Activated T-cell treated with anti-CD3 and anti-CD28 coated beads, Interleukin-2, amount 50 U/mL, for 72 hours (primary cell): Measurements from ENCODE around the gene TRMT13. TPM values are rescaled to one million over a fixed set of nuclear protein-coding genes. Genes with fewer than 3 reads are reported as not detected.

ENCODE experiments used
- ATAC-seq, 2 donors: fragments of 150-1000 bp; cut with Tn5 transposase; replicated peaks in 1 of 2; 2 replicates each; pipeline ENCODE4 v1.10.0; 2021; ENCODE audit warnings: moderate library complexity in 2 of 2, mild to moderate bottlenecking in 1 of 2
- DNase-seq, 2 donors: peaks; one replicate each; pipeline ENCODE4 v3.0.0; 2021 to 2022; ENCODE audit warnings: mixed read lengths in 1 of 2
- H3K27ac Mint-ChIP-seq: one replicate; pipeline ENCODE4 v1.8.0; 2022; ENCODE audit warnings: mild to moderate bottlenecking, moderate library complexity, mixed read lengths
- H3K27me3 Mint-ChIP-seq: one replicate; pipeline ENCODE4 v1.8.0; 2022; ENCODE audit warnings: low read depth, mixed read lengths
- H3K36me3 Mint-ChIP-seq, 2 donors: one replicate each; pipeline ENCODE4 v1.8.0; 2022; ENCODE audit warnings: mixed read lengths in 2 of 2, mild to moderate bottlenecking in 1 of 2; ENCODE audit not compliant: insufficient read depth in 2 of 2
- H3K4me1 Mint-ChIP-seq: one replicate; pipeline ENCODE4 v1.8.0; 2022; ENCODE audit warnings: low read depth, mixed read lengths
- H3K4me3 Mint-ChIP-seq, 2 donors: one replicate each; pipeline ENCODE4 v1.8.0; 2022; ENCODE audit warnings: mild to moderate bottlenecking in 2 of 2, mixed read lengths in 2 of 2, moderate library complexity in 2 of 2
- H3K9me3 Mint-ChIP-seq, 2 donors: one replicate each; pipeline ENCODE4 v1.8.0; 2022; ENCODE audit warnings: mixed read lengths in 2 of 2
- total RNA-seq, 2 donors: library from RNA; stranded (reverse); gene quantifications; one replicate each; pipeline ENCODE4 v1.2.3, GENCODE V29; 2022

The TRMT13 gene, protein sequence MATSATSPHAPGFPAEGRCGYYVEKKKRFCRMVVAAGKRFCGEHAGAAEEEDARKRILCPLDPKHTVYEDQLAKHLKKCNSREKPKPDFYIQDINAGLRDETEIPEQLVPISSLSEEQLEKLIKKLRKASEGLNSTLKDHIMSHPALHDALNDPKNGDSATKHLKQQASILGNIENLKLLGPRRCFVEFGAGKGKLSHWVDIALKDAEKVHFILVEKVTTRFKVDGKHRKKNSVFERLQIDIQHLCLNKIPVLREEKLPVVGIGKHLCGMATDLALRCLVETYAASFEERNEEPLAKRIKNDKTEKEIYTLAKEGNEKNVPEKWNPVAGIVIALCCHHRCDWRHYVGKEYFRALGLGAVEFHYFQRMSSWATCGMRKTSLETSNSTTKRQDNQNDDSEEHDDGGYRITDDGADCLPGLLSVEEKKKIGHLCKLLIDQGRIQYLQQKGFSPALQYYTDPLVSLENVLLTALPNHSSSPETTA
- 10 to 100 TPM; 19.9 to 24.4 TPM for total RNA-seq

DNA sequence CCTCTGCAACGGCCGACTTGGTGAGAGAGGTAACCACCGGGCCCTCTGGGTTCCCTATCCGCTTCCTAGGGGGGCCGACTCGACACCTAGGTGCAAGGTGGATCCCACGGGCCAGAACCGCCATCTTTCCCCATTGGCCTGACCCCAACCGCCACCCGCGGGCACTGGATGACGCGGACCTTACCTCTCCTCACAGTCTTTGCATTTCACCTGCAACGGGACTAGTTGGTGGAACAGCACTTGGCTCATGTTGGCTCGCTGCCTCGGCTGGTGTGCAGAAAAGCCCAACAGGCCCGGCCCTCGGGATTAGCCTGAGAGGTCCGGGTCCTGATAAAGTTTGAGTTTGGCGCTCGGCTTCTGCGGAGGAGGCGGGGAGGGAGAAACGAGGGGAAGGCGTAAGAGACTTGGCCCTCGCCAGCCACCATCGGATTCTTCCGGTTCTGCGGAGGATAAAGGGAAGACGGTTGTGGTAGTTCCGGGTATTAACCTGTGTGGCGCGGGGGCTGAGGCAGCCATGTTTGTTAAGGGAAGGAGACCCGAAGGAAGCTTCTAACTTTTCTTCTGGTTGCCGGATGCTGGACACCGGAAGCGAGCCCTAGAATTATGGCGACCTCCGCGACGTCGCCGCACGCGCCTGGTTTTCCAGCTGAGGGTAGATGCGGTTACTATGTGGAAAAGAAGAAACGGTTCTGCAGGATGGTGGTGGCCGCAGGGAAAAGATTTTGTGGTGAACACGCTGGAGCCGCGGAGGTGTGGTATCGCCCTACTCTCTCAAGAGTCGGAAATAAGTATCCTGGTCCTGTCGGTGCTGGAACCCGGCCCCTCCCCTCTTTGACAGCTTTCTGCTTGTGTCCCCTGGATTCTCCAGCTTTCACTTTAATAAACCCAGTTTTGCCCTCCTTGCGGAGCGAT lies at the start of gene TRMT13, which contains the start of gene SASS6:
Gene TRMT13, plus strand, starts transcription at position 598 of the 912 bp plus-strand sequence. Its CDS starts 6 bp downstream, at position 604.
Gene SASS6, minus strand, starts transcription at position 365 of the 912 bp plus-strand sequence. Its CDS starts 116 bp downstream, at position 249.
- Mint-ChIP-seq H3K36me3 (peaks cover 4 to 9% of the 10 kb centered on the region in 2 donors), H3K27ac (peak within 1 kb of the TSS; percentile 96), H3K9me3 (no peaks in the 10 kb centered on the region), H3K4me3 (peak within 1 kb of the TSS; percentile 98 to 99), H3K27me3 (no peaks in the 10 kb centered on the region), H3K4me1 (peaks cover 50% of the 10 kb centered on the region)
- ATAC-seq: peak; percentile 95
- DNase-seq: peak; percentile 93 to 96

DNA sequence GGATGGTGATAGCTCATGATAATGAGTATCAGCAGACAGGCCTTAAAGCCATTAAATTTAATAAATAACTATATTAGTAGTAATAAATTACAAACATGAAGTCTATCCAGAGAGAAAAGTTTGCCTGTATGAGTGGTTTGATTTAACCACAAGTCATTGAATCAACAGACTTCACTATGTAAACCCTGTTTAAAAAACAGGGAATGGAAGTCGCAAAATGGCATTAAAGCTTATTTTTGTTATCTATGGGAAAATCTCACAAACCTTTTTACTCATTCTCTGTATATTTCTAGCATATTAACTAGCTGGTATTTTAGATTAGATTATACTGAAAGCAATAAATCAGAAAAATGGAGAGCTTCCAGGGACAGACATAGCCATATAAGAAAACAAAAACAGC lies 45.6 kb upstream of the TRMT13 start:
- no peak for DNase-seq
- H3K36me3 Mint-ChIP-seq: peaks cover 2 to 17% of the 10 kb centered on the region in 2 donors
- no peak for ATAC-seq
- no peak overlapping the region for H3K4me3 Mint-ChIP-seq
- H3K9me3 Mint-ChIP-seq: no peaks in the 10 kb centered on the region
- no peaks in the 10 kb centered on the region for H3K27me3 Mint-ChIP-seq
- H3K27ac Mint-ChIP-seq: no peak overlapping the region
- H3K4me1 Mint-ChIP-seq: no peaks in the 10 kb centered on the region

DNA sequence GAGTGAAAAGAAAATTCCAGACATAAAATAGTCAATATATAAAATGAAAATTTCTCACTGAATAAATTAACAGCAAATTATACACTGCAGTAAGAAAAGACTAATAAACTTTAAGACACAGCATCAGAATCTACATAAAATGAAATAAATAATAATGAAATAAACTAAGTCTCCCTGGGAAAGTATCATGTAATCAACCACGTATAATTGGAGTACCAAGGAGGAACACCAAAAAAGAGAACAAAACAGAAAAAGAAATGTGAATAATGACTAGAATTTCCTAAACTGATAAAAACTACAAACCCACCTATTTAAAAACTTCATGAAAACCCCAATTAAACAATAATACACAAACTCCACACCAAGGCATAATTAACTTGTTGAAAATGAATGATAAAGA lies 43.9 kb upstream of the TRMT13 start:
- peaks cover 2 to 14% of the 10 kb centered on the region in 2 donors for H3K36me3 Mint-ChIP-seq
- no peak for ATAC-seq
- no peaks in the 10 kb centered on the region for H3K27me3 Mint-ChIP-seq
- H3K4me1 Mint-ChIP-seq: no peaks in the 10 kb centered on the region
- no peak for DNase-seq
- peak overlapping the region; percentile 92 for H3K27ac Mint-ChIP-seq
- no peak overlapping the region for H3K4me3 Mint-ChIP-seq
- H3K9me3 Mint-ChIP-seq: no peaks in the 10 kb centered on the region

DNA sequence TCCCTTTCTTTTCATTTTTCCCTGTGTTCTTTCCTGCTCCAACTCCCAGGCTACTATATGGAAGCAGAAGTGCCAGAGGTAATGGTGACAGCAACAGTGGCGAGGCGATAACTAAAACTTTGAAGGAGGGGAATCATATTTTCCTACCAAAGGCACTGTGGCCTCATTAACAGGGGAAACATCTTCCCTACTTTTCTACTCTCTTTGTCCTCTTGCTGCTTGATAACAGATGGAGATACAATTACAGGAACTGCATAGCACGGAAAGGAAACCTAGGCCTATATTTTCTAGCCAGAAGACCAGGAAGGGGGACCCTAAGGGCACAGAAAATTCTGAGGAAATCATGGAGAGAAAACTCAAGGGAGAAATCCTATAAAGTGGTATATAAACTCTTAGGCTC lies 42.5 kb upstream of the TRMT13 start:
- Mint-ChIP-seq H3K27ac (no peak overlapping the region), H3K9me3 (no peaks in the 10 kb centered on the region), H3K4me3 (no peak overlapping the region), H3K4me1 (no peaks in the 10 kb centered on the region), H3K36me3 (peaks cover 2 to 14% of the 10 kb centered on the region in 2 donors), H3K27me3 (no peaks in the 10 kb centered on the region)
- DNase-seq (no peak), ATAC-seq (no peak)

DNA sequence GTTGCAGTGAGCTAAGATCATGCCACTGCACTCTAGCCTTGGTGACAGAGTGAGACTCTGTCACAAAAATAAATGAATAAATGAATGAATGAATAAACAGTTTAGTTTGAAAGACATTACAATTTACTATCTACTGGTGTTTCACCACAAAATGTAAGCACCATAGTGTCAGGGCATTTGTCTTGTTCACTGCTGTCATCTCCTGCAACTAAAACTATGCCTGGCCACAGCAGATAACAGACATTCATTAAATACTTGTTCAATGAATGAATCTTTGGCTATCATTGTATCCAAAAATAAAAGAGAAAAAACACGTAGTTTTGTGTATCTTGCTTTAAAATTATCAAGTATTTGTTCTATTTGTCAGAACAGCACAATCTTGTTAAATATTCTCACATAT lies 32.8 kb upstream of the TRMT13 start:
- H3K27me3 Mint-ChIP-seq: no peaks in the 10 kb centered on the region
- H3K36me3 Mint-ChIP-seq: peaks cover 2 to 37% of the 10 kb centered on the region in 2 donors
- DNase-seq (no peak), ATAC-seq (no peak)
- no peaks in the 10 kb centered on the region for H3K9me3 Mint-ChIP-seq
- no peak overlapping the region for H3K4me3 Mint-ChIP-seq
- H3K27ac Mint-ChIP-seq: no peak overlapping the region
- H3K4me1 Mint-ChIP-seq: no peaks in the 10 kb centered on the region

DNA sequence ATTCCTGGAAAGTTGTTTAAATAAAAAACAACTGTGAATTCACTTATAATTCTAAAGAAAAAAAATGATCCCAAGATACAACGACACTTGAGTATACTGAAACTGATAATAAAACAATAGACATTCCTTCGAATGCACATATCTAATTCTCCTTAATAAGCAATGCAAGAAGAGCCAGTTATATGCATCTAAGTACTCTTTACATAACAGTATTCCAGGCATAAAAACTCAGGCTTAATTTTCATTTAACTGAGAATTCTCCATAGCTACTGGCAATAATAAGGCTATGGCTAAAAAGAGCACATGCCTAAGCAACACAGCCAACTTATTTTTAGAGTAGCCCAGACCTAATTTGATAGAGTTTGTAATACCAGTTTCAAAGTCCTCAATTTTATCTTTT lies 31.4 kb upstream of the TRMT13 start:
- Mint-ChIP-seq H3K9me3 (no peaks in the 10 kb centered on the region), H3K36me3 (peaks cover 2 to 41% of the 10 kb centered on the region in 2 donors), H3K27ac (no peak overlapping the region), H3K27me3 (no peaks in the 10 kb centered on the region), H3K4me1 (no peaks in the 10 kb centered on the region), H3K4me3 (no peak overlapping the region)
- DNase-seq (no peak), ATAC-seq (no peak)

DNA sequence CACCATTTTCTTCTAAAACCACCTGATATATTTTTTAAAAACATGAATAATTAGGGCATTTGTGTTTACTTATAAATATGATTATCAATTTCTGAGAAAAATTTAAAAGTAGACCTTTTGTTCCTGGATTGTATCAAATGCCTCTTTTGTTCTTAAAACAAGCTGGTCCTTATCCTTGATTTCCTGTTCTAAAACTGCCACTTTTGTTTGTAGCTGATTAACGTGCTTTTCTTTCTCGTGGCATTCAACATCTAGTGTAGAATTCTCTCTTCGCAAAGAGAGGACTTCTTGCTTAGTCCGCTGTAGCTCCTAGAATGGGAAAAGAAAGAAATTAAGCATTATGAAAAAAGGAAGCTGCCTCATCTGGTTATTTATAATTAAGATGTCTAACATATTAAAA lies 25.3 kb upstream of the TRMT13 start:
- Mint-ChIP-seq H3K27me3 (no peaks in the 10 kb centered on the region), H3K4me3 (no peak overlapping the region), H3K4me1 (no peaks in the 10 kb centered on the region), H3K27ac (no peak overlapping the region), H3K36me3 (peaks cover 2 to 18% of the 10 kb centered on the region in 2 donors), H3K9me3 (no peaks in the 10 kb centered on the region)
- DNase-seq: no peak
- no peak for ATAC-seq

DNA sequence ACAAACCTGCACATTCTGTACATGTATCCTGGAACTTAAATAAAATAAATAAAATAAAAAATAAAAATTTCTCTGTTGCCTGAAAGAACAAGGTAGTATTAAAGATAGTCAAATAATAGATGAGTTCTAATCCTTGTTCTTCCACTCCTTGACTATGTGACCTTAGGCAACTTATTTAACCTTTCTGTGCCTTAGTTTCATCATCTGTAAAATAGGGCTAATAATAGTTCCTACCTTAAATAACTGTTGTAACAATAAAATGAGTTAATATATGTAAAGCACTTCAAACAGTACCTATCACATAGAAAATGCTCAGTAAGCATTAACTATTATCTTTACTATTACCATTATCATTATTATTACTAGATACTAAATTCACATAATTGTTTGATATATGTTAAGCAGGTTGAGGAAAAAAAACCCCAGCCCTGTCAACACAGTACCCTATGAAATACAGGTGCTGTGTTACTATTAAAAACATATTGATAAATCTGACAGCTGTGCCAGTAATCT lies 23.4 kb upstream of the TRMT13 start:
- Mint-ChIP-seq H3K27ac (no peak overlapping the region), H3K36me3 (peaks cover 0 to 8% of the 10 kb centered on the region in 2 donors)

DNA sequence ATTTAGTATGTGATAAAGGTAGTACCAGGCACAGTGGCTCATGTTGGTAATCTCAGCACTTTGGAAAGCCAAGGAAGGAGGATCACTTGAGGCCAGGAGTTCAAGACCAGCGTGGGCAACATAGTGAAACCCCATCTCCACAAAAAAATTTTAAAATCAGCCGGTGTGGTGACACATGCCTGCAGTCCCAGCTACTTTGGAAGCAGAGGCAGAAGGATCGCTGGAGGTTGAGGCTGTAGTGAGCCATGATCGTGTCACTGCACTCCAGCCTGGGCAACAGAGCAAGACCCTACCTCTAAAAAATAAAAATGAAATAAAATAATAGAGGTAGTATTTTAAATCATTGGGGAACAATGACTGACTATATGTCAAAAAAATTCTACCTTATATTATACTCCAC lies 17.4 kb upstream of the TRMT13 start:
- no peak for ATAC-seq
- Mint-ChIP-seq H3K4me1 (no peaks in the 10 kb centered on the region), H3K36me3 (peaks cover 0 to 3% of the 10 kb centered on the region in 2 donors), H3K4me3 (no peak overlapping the region), H3K27me3 (no peaks in the 10 kb centered on the region), H3K27ac (no peak overlapping the region), H3K9me3 (no peaks in the 10 kb centered on the region)
- no peak for DNase-seq

More for the DNA sequence above, 23.4 kb upstream of the TRMT13 start:
- no peaks in the 10 kb centered on the region for H3K27me3 Mint-ChIP-seq
- DNase-seq (no peak), ATAC-seq (no peak)
- H3K9me3 Mint-ChIP-seq: no peaks in the 10 kb centered on the region
- no peaks in the 10 kb centered on the region for H3K4me1 Mint-ChIP-seq
- no peak overlapping the region for H3K4me3 Mint-ChIP-seq

DNA sequence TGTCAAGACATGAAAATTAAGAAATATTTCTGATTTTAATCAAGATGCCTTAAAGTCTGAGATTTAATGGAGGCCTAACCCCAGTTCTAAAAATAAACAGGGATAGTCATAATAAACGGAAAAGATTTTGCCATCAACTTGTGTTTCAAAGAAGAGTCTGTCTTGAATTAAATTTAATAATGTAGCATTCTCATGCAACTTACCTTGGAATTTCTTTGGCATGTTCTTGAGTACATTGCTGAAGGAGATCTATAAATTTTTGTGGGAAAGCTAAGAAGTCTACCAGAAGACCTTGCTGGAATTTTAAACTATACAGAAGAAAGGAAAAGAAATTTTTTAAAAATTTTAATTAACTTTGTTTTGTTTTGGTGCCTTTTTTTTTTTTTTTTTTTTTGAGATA lies 10.8 kb upstream of the TRMT13 start:
- ATAC-seq (no peak), DNase-seq (no peak)
- H3K9me3 Mint-ChIP-seq: no peaks in the 10 kb centered on the region
- peaks cover 0 to 8% of the 10 kb centered on the region in 2 donors for H3K36me3 Mint-ChIP-seq
- H3K4me3 Mint-ChIP-seq: no peak overlapping the region
- H3K27me3 Mint-ChIP-seq: no peaks in the 10 kb centered on the region
- no peaks in the 10 kb centered on the region for H3K4me1 Mint-ChIP-seq
- H3K27ac Mint-ChIP-seq: no peak overlapping the region

DNA sequence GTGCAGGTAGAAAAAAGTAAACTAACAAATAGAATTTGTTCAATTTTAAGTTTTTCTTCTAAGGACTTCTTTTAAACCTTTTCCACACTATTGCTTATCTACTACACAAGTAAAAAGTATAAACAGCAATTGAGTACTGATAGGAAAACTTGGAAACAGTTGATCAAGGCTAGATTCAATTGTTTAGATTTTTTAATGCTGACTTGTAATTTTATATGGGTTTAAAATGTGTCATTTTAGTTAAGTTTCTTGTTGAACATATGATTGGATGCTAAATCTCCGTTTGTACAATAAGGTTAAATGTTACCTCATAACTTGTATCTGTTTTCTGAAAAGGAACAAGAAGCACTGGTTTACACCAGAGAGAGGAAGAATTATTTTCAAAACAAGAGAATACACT lies 5.7 kb upstream of the TRMT13 start:
- peaks cover 30% of the 10 kb centered on the region for H3K4me1 Mint-ChIP-seq
- no peaks in the 10 kb centered on the region for H3K9me3 Mint-ChIP-seq
- no peak overlapping the region for H3K4me3 Mint-ChIP-seq
- no peak overlapping the region for H3K27ac Mint-ChIP-seq
- no peaks in the 10 kb centered on the region for H3K27me3 Mint-ChIP-seq
- DNase-seq (no peak), ATAC-seq (no peak)
- peaks cover 0 to 5% of the 10 kb centered on the region in 2 donors for H3K36me3 Mint-ChIP-seq

DNA sequence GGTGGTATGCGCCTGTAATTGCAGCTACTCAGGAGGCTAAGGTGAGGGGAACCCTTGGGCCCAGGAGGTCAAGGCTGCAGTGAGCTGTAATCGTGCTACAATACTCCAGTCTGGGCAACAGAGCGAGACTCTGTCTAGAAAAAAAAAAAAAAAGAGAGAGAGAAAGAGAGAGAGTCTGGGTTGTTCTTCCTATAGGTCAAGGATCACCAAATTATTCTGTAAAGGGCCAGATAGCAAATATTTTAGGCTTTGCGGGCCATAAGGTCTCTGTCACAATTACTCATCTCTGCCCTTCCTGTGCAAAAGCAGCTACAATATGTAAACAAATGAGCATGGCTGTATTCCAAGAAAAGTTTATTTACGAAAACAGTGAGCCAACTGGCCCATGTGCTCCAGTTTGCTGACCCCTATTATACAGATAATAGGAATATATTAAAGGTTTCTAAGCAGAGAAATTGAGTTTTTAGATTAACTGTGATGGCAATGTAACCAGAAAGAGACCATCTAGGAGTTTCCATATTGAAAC lies 2.3 kb upstream of the TRMT13 start:
- no peak for DNase-seq
- H3K27me3 Mint-ChIP-seq: no peaks in the 10 kb centered on the region
- no peaks in the 10 kb centered on the region for H3K9me3 Mint-ChIP-seq
- ATAC-seq: no peak
- peaks cover 2 to 11% of the 10 kb centered on the region in 2 donors for H3K36me3 Mint-ChIP-seq
- H3K4me3 Mint-ChIP-seq: peak overlapping the region; percentile 34 to 53
- no peak overlapping the region for H3K27ac Mint-ChIP-seq
- H3K4me1 Mint-ChIP-seq: peaks cover 50% of the 10 kb centered on the region
